HepG2 (cell line): ENCODE measurements around the gene NTMT1. TPM values are rescaled to one million over a fixed set of nuclear protein-coding genes. Genes with fewer than 3 reads are reported as not detected.
A peak's percentile ranks its signal among the peaks of the same experiment; 100 is the strongest.

Experiments used
- ARID3A ChIP-seq: IDR thresholded peaks from 2 replicates; pipeline ENCODE4 v1.6.1; 2012; ENCODE audit warnings: low read depth, low read length, improper control_type of control experiment
- CCDC6 ChIP-seq: sonication (generic); formaldehyde crosslinking; IDR thresholded peaks from 2 replicates; pipeline ENCODE4 v1.8.1; 2022; ENCODE audit warnings: mild to moderate bottlenecking, missing genetic modification reagents, moderate library complexity
- FOSL2 ChIP-seq: sonication (generic); formaldehyde crosslinking; IDR thresholded peaks from 2 replicates; pipeline ENCODE4 v1.4.0; 2020; ENCODE audit warnings: missing genetic modification reagents
- FOXA1 ChIP-seq, 2 experiments: fragments of 450-650 bp in 1 of 2; sonication (generic) in 1 of 2; formaldehyde crosslinking in 1 of 2; IDR thresholded peaks; 2 replicates each; pipeline versions ENCODE4 v1.4.0 to v1.6.1; 2016 to 2020; ENCODE audit warnings: missing genetic modification reagents in 1 of 2
- FOXA3 ChIP-seq: IDR thresholded peaks from 2 replicates; pipeline ENCODE4 v1.6.1; 2016; ENCODE audit warnings: missing genetic modification reagents, missing compliant biosample characterization
- HDAC2 ChIP-seq: sonication (generic); formaldehyde crosslinking; IDR thresholded peaks from 2 replicates; pipeline ENCODE4 v1.4.0; 2020; ENCODE audit warnings: missing genetic modification reagents
- HNRNPH1 ChIP-seq: fragments of 200-400 bp; formaldehyde crosslinking; optimal IDR thresholded peaks from 2 replicates; pipeline ENCODE3; 2017; ENCODE audit warnings: mild to moderate bottlenecking, low read depth, low read length
- JARID2 ChIP-seq: sonication (generic); formaldehyde crosslinking; IDR thresholded peaks from 2 replicates; pipeline ENCODE4 v1.8.1; 2023; ENCODE audit warnings: missing genetic modification reagents, inconsistent platforms; ENCODE audit not compliant: insufficient replicate concordance
- KMT2A ChIP-seq: sonication (generic); formaldehyde crosslinking; IDR thresholded peaks from 2 replicates; pipeline ENCODE4 v1.4.0; 2020; ENCODE audit warnings: missing genetic modification reagents
- SAP130 ChIP-seq: IDR thresholded peaks from 2 replicates; pipeline ENCODE4 v1.6.1; 2016; ENCODE audit warnings: low read depth
- SUZ12 ChIP-seq: fragments of 150-350 bp; IDR thresholded peaks from 2 replicates; pipeline ENCODE4 v1.6.1; 2014; ENCODE audit warnings: low read depth, low read length
- TP53 ChIP-seq: sonication (generic); formaldehyde crosslinking; conservative IDR thresholded peaks from 2 replicates; pipeline ENCODE4 v1.4.0; 2020; ENCODE audit warnings: missing genetic modification reagents
- ZBTB26 ChIP-seq: IDR thresholded peaks from 2 replicates; pipeline ENCODE4 v1.6.1; 2016; ENCODE audit warnings: missing compliant biosample characterization, missing genetic modification reagents, borderline replicate concordance
- ZFP36L1 ChIP-seq: sonication (generic); formaldehyde crosslinking; IDR thresholded peaks from 2 replicates; pipeline ENCODE4 v1.8.0; 2022; ENCODE audit warnings: mild to moderate bottlenecking, missing genetic modification reagents, moderate library complexity
- ZMYM2 ChIP-seq: sonication (generic); formaldehyde crosslinking; IDR thresholded peaks from 2 replicates; pipeline ENCODE4 v1.8.0; 2022; ENCODE audit warnings: mild to moderate bottlenecking, missing genetic modification reagents
- ZNF180 ChIP-seq: sonication (generic); formaldehyde crosslinking; IDR thresholded peaks from 2 replicates; pipeline ENCODE4 v1.4.0; 2020; ENCODE audit warnings: low read depth, missing genetic modification reagents, borderline replicate concordance
- ZNF281 ChIP-seq: sonication (generic); formaldehyde crosslinking; IDR thresholded peaks from 2 replicates; pipeline ENCODE4 v1.4.0; 2020; ENCODE audit warnings: missing genetic modification reagents, borderline replicate concordance
- ZNF451 ChIP-seq: sonication (generic); formaldehyde crosslinking; IDR thresholded peaks from 2 replicates; pipeline ENCODE4 v1.5.0; 2020; ENCODE audit warnings: mild to moderate bottlenecking, missing genetic modification reagents
- ZNF512 ChIP-seq: sonication (generic); formaldehyde crosslinking; IDR thresholded peaks from 2 replicates; pipeline ENCODE4 v1.4.0; 2020; ENCODE audit warnings: mild to moderate bottlenecking, missing genetic modification reagents
- ZNF710 ChIP-seq: sonication (generic); formaldehyde crosslinking; IDR thresholded peaks from 2 replicates; pipeline ENCODE4 v1.5.0; 2020; ENCODE audit warnings: mild to moderate bottlenecking, missing genetic modification reagents, borderline replicate concordance
- ZSCAN12 ChIP-seq: sonication (generic); formaldehyde crosslinking; IDR thresholded peaks from 2 replicates; pipeline ENCODE4 v1.9.0; 2021; ENCODE audit warnings: mild to moderate bottlenecking, missing genetic modification reagents
- ZSCAN31 ChIP-seq: sonication (generic); formaldehyde crosslinking; IDR thresholded peaks from 2 replicates; pipeline ENCODE4 v1.5.0; 2020; ENCODE audit warnings: low read depth, mild to moderate bottlenecking, missing genetic modification reagents
- polyA plus RNA-seq, 8 experiments: library from polyadenylated mRNA; depleted of rRNA in 3 of 8; stranded (reverse) in 7 of 8; unstranded in 1 of 8; fragments of >200 nt; fragmentation: Illumina TruSeq in 4 of 8; extraction: Trizol in 4 of 8; gene quantifications; 2 replicates each; pipeline versions ENCODE4 v1.2.1 to v1.2.3, GENCODE V29; 2011 to 2016; ENCODE audit warnings: low read depth in 4 of 8, missing spikeins in 1 of 8, mixed read lengths in 1 of 8; ENCODE audit not compliant: insufficient read depth in 1 of 8
- total RNA-seq, 5 experiments: library from RNA; depleted of rRNA; stranded (reverse); fragments of >200 nt; fragmentation: Illumina TruSeq; extraction: Trizol; gene quantifications; 2 replicates each; pipeline ENCODE4 v1.2.3, GENCODE V29; 2016; ENCODE audit warnings: low read depth in 1 of 5

The NTMT1 gene
- total and polyA plus RNA-seq, 2 of the 13 experiments (the other 11 are each of a cell fraction or from before 2014, with no cell fraction given): 49.1 to 53.8 TPM

GRCh38 chr9:129591916-129592315 is 34.0 kb upstream of the NTMT1 start (continued):
- TF ChIP-seq HNRNPH1 (no peak), FOXA3 (CRISPR knock-in tag) (peak; percentile 83), FOXA1 (IDR thresholded peaks at IDR 0.05) (no peak), FOXA1 (CRISPR knock-in tag; IDR thresholded peaks at IDR 0.05) (peak; percentile 78), ZSCAN31 (CRISPR knock-in tag) (no peak), FOSL2 (CRISPR knock-in tag) (0 out of 2 replicates have a peak, but pooled peaks have one; percentile 17), JARID2 (CRISPR knock-in tag) (no peak), ARID3A (no peak), ZSCAN12 (no peak), ZNF710 (CRISPR knock-in tag) (no peak), TP53 (no peak), SAP130 (peak; percentile 33), ZBTB26 (no peak), KMT2A (CRISPR knock-in tag) (no peak), SUZ12 (no peak), ZNF180 (CRISPR knock-in tag) (no peak), ZMYM2 (CRISPR knock-in tag) (no peak), ZNF451 (CRISPR knock-in tag) (no peak), CCDC6 (no peak), ZNF512 (CRISPR knock-in tag) (no peak), ZNF281 (CRISPR knock-in tag) (peak; percentile 22; the same call in 1 of the 2 replicates), HDAC2 (CRISPR knock-in tag) (no peak), ZFP36L1 (no peak)
